Left ventricle myocardium inferior (tissue), 1 donor: ENCODE measurements around the gene DARS2. TPM values are rescaled to one million over a fixed set of nuclear protein-coding genes. Genes with fewer than 3 reads are reported as not detected.

Source experiments
- DNase-seq: peaks from one replicate; pipeline ENCODE4 v3.0.0-alpha.2; 2020
- H3K27ac ChIP-seq: fragments of 200-600 bp; replicated peaks from 2 replicates; pipeline ENCODE4 v1.8.0; 2021
- H3K27me3 ChIP-seq: fragments of 200-600 bp; 2 replicates; pipeline ENCODE4 v1.8.0; 2021; ENCODE audit warnings: low read depth
- H3K36me3 ChIP-seq: fragments of 200-600 bp; 2 replicates; pipeline ENCODE4 v1.8.0; 2021
- H3K4me1 ChIP-seq: fragments of 200-600 bp; 2 replicates; pipeline ENCODE4 v1.8.0; 2021
- H3K4me3 ChIP-seq: fragments of 200-600 bp; 2 replicates; pipeline ENCODE4 v1.8.0; 2021; ENCODE audit warnings: mild to moderate bottlenecking, moderate library complexity
- H3K9me3 ChIP-seq: fragments of 200-600 bp; replicated peaks from 2 replicates; pipeline ENCODE4 v1.8.0; 2021
- intact Hi-C: fragments of 100-400 bp; cut with micrococcal nuclease; formaldehyde crosslinking; loops from one replicate; pipeline ENCODE4 v1.11.0; 2022
- total RNA-seq: library from RNA; stranded (reverse); fragmentation: NEBNext Ultra II Directional; extraction: Animal tissue kit (Norgen Biotek cat#: 25700); gene quantifications from one replicate; pipeline ENCODE4 v1.2.1, GENCODE V29; 2021
- TF ChIP-seq, protein P1 (sequence below): fragments of 200-600 bp; IDR thresholded peaks from 2 replicates; pipeline ENCODE4 v1.8.0; 2021; ENCODE audit warnings: antibody characterized with exemption, mild to moderate bottlenecking, borderline replicate concordance
- donor health status: DM: no; HTN: yes; CAD: no; lungs with severe emphysema.

The DARS2 gene
- total RNA-seq, 1 donor from 2014 or later = 15.1 TPM

DNA sequence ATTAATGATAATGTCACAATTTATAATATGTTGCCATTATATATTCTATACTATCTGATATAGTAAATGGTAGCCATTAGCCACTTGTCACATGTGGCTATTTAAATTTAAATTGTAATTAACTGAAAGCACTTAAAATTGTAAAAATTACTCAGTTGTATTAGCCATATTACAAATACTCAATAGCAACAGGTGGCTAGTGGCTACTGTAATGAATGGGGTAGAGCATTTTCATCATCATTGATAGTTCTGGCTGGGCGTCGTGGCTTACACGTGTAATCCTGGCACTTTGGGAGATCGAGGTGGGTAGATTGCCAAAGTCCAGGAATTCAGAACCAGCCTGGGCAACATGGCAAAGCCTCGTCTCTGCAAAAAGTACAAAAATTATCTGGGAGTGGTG, 60.2 kb downstream of the DARS2 start:
- no peaks in the 10 kb centered on the region for H3K4me1 ChIP-seq
- no peaks in the 10 kb centered on the region for H3K27me3 ChIP-seq
- no peak overlapping the region for H3K27ac ChIP-seq
- H3K36me3 ChIP-seq = peaks cover 36% of the 10 kb centered on the region
- H3K4me3 ChIP-seq = no peak overlapping the region
- TF ChIP-seq, protein P1, sequence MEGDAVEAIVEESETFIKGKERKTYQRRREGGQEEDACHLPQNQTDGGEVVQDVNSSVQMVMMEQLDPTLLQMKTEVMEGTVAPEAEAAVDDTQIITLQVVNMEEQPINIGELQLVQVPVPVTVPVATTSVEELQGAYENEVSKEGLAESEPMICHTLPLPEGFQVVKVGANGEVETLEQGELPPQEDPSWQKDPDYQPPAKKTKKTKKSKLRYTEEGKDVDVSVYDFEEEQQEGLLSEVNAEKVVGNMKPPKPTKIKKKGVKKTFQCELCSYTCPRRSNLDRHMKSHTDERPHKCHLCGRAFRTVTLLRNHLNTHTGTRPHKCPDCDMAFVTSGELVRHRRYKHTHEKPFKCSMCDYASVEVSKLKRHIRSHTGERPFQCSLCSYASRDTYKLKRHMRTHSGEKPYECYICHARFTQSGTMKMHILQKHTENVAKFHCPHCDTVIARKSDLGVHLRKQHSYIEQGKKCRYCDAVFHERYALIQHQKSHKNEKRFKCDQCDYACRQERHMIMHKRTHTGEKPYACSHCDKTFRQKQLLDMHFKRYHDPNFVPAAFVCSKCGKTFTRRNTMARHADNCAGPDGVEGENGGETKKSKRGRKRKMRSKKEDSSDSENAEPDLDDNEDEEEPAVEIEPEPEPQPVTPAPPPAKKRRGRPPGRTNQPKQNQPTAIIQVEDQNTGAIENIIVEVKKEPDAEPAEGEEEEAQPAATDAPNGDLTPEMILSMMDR = no peak
- intact Hi-C loops = no loop called here
- DNase-seq = no peak
- H3K9me3 ChIP-seq = no peaks in the 10 kb centered on the region

DNA sequence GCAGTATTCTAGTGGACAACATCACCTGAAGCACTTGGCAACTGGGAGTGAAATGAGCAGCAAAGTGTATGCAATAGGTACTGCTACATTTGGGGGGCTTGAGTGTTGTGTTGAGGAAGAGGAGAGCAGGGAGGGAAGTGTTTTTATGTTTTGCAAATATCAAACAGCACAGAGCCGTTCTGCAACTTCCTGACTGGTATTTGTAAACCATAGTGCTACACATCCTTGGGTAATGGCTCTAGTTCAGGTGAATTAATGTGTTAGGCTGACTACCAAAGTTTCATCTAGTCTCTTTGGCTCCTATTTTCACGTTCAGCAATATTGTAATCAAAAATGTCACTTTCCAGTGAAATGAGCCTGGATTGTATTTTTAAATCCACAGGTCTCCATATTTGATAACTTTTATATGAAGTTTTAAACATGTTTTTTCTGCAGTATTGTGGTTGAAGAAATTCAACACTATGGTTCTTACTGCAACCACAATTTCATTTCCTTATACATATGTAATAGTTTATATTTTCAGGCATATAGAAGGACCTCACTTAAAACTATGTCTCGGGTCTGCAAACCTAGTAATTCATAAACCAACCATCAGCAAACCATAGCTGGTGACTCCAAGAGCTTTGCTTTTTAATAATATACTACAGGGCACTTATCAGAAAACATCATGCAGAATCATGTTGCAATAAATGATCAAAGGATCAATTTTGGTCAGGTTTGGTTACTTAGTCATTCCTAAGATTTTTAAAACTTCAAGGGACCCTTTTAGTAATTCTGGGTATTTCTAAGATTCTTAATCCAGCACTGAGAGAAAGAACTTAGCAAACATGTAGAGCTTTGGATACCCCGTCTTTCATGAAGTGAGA, 62.5 kb downstream of the DARS2 start:
- Histone ChIP-seq H3K4me3 (no peak overlapping the region), H3K27me3 (no peaks in the 10 kb centered on the region), H3K4me1 (no peaks in the 10 kb centered on the region), H3K27ac (no peak overlapping the region), H3K36me3 (peaks cover 33% of the 10 kb centered on the region), H3K9me3 (no peaks in the 10 kb centered on the region)
- TF ChIP-seq, protein P1 = no peak
- DNase-seq = no peak
- intact Hi-C loops = no loop called here

DNA sequence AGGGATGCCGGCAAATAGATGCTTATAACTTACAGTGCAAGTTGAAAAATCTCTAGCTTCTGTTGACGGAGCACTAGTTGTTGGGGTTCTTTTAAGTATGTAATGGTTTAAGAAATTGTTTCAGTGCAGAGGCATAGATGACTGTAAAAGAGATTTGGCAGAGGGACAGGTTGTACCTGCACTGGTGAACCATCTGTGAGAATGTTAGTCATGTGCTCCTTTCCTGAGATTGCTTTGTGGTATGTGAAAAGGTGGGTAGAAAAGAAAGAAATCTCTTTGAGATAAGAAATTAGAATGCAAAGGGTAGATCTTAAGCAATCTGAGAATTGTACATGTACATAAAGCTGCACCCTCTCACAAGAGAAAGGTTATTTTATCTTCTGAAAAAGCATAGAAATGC, 63.2 kb downstream of the DARS2 start:
- no peaks in the 10 kb centered on the region for H3K27me3 ChIP-seq
- peaks cover 33% of the 10 kb centered on the region for H3K36me3 ChIP-seq
- intact Hi-C loops = no loop called here
- TF ChIP-seq, protein P1 = no peak
- no peak overlapping the region for H3K27ac ChIP-seq
- DNase-seq = no peak
- H3K9me3 ChIP-seq = no peaks in the 10 kb centered on the region
- H3K4me3 ChIP-seq = no peak overlapping the region
- H3K4me1 ChIP-seq = no peaks in the 10 kb centered on the region

DNA sequence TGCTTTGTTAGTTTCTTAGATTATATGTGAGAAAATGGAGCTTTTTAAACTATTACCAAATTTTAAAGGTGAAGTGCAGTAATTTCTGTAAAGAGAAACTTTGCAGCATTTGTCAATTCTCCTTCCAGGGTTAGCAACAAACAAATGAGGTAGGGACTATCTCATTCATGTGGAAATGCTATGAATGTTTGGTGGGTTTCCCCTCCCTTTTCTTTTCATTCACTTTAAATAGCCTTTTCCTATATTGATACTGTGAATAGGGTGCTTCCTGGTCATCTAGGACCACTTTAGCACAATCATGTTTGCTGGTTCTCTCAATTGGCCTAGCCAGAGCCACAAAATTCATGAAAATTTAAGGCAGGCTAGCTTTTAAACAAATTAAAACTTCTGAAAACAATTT, 64.3 kb downstream of the DARS2 start:
- intact Hi-C loops = no loop called here
- TF ChIP-seq, protein P1 = no peak
- peaks cover 33% of the 10 kb centered on the region for H3K36me3 ChIP-seq

DNA sequence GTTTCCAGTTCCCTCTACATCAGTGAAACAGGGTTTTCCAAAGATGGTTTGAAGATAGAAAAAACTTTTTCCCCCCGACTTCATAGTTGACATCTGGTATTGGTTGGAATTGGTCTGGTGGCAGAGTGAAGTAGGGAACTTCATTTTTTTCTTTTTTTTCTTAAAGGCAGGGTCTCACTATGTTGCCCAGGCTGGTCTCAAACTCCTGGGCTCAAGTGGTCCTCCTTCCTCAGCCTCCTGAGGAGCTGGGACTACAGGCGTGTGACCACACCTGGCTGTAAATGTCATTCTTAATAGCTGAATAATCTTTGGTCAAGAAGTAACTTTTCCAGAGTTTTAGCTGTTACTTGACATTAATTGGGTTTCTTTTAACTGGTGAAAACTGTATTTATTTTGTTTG, 65.4 kb downstream of the DARS2 start:
- DNase-seq = no peak
- H3K27ac ChIP-seq = no peak overlapping the region
- H3K27me3 ChIP-seq = no peaks in the 10 kb centered on the region
- peaks cover 34% of the 10 kb centered on the region for H3K36me3 ChIP-seq
- TF ChIP-seq, protein P1 = no peak
- H3K4me1 ChIP-seq = no peaks in the 10 kb centered on the region
- intact Hi-C loops = no loop called here
- no peaks in the 10 kb centered on the region for H3K9me3 ChIP-seq
- no peak overlapping the region for H3K4me3 ChIP-seq

More for the DNA sequence above, 64.3 kb downstream of the DARS2 start:
- DNase-seq = no peak
- no peaks in the 10 kb centered on the region for H3K4me1 ChIP-seq
- no peaks in the 10 kb centered on the region for H3K9me3 ChIP-seq
- no peak overlapping the region for H3K27ac ChIP-seq
- no peaks in the 10 kb centered on the region for H3K27me3 ChIP-seq
- no peak overlapping the region for H3K4me3 ChIP-seq
